ENCODE results near the gene PURB.
A peak's percentile ranks its signal among the peaks of the same experiment; 100 is the strongest.
"Not testable (repeated sequence)": the region's sequence is repeated elsewhere in the genome, so short reads cannot be mapped to it uniquely, and the experiment has no call there.

Gene PURB

GRCh38 chr7:44891372-44891771 lies 6.0 kb upstream of the PURB start:
- DNase-seq (ENCODE audit: low read depth): no peak

GRCh38 chr7:44889086-44889781 lies 3.9 kb upstream of the PURB start:
- no peak for DNase-seq (ENCODE audit: low read depth)

- no peak for DNase-seq (ENCODE audit: low read depth)
Measured at GRCh38 chr7:44887293-44887692, 2.0 kb upstream of the PURB start.

- peak; percentile 14 for DNase-seq (ENCODE audit: low read depth)
Measured at GRCh38 chr7:44884621-44885393, 523 bp downstream of the PURB start.

- no peak for DNase-seq (ENCODE audit: low read depth)
Measured at GRCh38 chr7:44883961-44884620, 1.2 kb downstream of the PURB start.

- DNase-seq (ENCODE audit: low read depth): no peak
Measured at GRCh38 chr7:44882899-44883298, 2.4 kb downstream of the PURB start.

- no peak for DNase-seq (ENCODE audit: low read depth)
Measured at GRCh38 chr7:44881610-44882009, 3.7 kb downstream of the PURB start.

GRCh38 chr7:44881066-44881600 lies 4.2 kb downstream of the PURB start:
- DNase-seq (ENCODE audit: low read depth): no peak

- no peak for DNase-seq (ENCODE audit: low read depth)
Measured at GRCh38 chr7:44880317-44881018, 4.9 kb downstream of the PURB start.

- no peak for DNase-seq (ENCODE audit: low read depth)
Measured at GRCh38 chr7:44876393-44876792, 8.9 kb downstream of the PURB start.

- DNase-seq (ENCODE audit: low read depth): no peak
Measured at GRCh38 chr7:44875241-44875640, 10.1 kb downstream of the PURB start.

GRCh38 chr7:44872787-44873186 lies 12.5 kb downstream of the PURB start:
- no peak for DNase-seq (ENCODE audit: low read depth)

GRCh38 chr7:44871918-44872317 lies 13.4 kb downstream of the PURB start:
- DNase-seq (ENCODE audit: low read depth): not testable (repeated sequence)

GRCh38 chr7:44870780-44871179 lies 14.6 kb downstream of the PURB start:
- not testable (repeated sequence) for DNase-seq (ENCODE audit: low read depth)

GRCh38 chr7:44870336-44870735 lies 15.0 kb downstream of the PURB start:
- DNase-seq (ENCODE audit: low read depth): not testable (repeated sequence)

GRCh38 chr7:44867073-44867995 lies 18.0 kb downstream of the PURB start:
- DNase-seq (ENCODE audit: low read depth): no peak

GRCh38 chr7:44861949-44862348 lies 23.4 kb downstream of the PURB start:
- not testable (repeated sequence) for DNase-seq (ENCODE audit: low read depth)

GRCh38 chr7:44858161-44858560 lies 27.2 kb downstream of the PURB start:
- no peak for DNase-seq (ENCODE audit: low read depth)

GRCh38 chr7:44854644-44855364 lies 30.5 kb downstream of the PURB start:
- no peak for DNase-seq (ENCODE audit: low read depth)

GRCh38 chr7:44853391-44853790 lies 31.9 kb downstream of the PURB start:
- DNase-seq (ENCODE audit: low read depth): no peak
